HL-60 (cell line): ENCODE data around the gene HPN.

Experiments used
- GABPA ChIP-seq: IDR thresholded peaks from 2 replicates; pipeline ENCODE4 v1.6.1; 2012; ENCODE audit warnings: low read depth
- REST ChIP-seq: IDR thresholded peaks from 2 replicates; pipeline ENCODE4 v1.6.1; 2012; ENCODE audit warnings: low read depth; ENCODE audit not compliant: insufficient replicate concordance
- TF ChIP-seq, protein P1 (sequence below): IDR thresholded peaks from one replicate; pipeline ENCODE4 v1.5.1; 2011; ENCODE audit warnings: low read length, control low read depth, inconsistent platforms; ENCODE audit not compliant: insufficient read depth

- TF ChIP-seq, protein P1, sequence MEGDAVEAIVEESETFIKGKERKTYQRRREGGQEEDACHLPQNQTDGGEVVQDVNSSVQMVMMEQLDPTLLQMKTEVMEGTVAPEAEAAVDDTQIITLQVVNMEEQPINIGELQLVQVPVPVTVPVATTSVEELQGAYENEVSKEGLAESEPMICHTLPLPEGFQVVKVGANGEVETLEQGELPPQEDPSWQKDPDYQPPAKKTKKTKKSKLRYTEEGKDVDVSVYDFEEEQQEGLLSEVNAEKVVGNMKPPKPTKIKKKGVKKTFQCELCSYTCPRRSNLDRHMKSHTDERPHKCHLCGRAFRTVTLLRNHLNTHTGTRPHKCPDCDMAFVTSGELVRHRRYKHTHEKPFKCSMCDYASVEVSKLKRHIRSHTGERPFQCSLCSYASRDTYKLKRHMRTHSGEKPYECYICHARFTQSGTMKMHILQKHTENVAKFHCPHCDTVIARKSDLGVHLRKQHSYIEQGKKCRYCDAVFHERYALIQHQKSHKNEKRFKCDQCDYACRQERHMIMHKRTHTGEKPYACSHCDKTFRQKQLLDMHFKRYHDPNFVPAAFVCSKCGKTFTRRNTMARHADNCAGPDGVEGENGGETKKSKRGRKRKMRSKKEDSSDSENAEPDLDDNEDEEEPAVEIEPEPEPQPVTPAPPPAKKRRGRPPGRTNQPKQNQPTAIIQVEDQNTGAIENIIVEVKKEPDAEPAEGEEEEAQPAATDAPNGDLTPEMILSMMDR, result no peak
- TF ChIP-seq REST (no peak), GABPA (no peak)
Observed at GRCh38 chr19:35105411-35106290, 64.1 kb downstream of the HPN start.
